H9 (cell line): ENCODE measurements around the gene NAA50. TPM values are rescaled to one million over a fixed set of nuclear protein-coding genes. Genes with fewer than 3 reads are reported as not detected.

Source experiments
- DNase-seq: peaks from one replicate; pipeline ENCODE4 v3.0.0-alpha.2; 2017
- H2AFZ ChIP-seq: one replicate; pipeline ENCODE4 v1.6.1; 2013; ENCODE audit warnings: mild to moderate bottlenecking, low read length, control low read depth, moderate library complexity
- H2AK5ac ChIP-seq: 2 replicates; pipeline ENCODE4 v1.6.1; 2013; ENCODE audit warnings: low read length, control low read depth, mixed read lengths; ENCODE audit not compliant: insufficient read length
- H2BK120ac ChIP-seq: one replicate; pipeline ENCODE4 v1.6.1; 2013; ENCODE audit warnings: low read depth, mild to moderate bottlenecking, low read length, control low read depth, inconsistent platforms; ENCODE audit not compliant: poor library complexity, severe bottlenecking
- H2BK12ac ChIP-seq: 2 replicates; pipeline ENCODE4 v1.6.1; 2013; ENCODE audit warnings: low read length, control low read depth, mixed read lengths, low read depth; ENCODE audit not compliant: insufficient read length
- H2BK15ac ChIP-seq: 2 replicates; pipeline ENCODE4 v1.6.1; 2013; ENCODE audit warnings: low read depth, low read length, control low read depth
- H2BK20ac ChIP-seq: one replicate; pipeline ENCODE4 v1.6.1; 2013; ENCODE audit warnings: low read depth, mild to moderate bottlenecking, low read length, control low read depth, inconsistent platforms; ENCODE audit not compliant: poor library complexity, severe bottlenecking
- H2BK5ac ChIP-seq: 2 replicates; pipeline ENCODE4 v1.6.1; 2013; ENCODE audit warnings: low read length, control low read depth, mixed read lengths; ENCODE audit not compliant: insufficient read length
- H3K14ac ChIP-seq: 2 replicates; pipeline ENCODE4 v1.6.1; 2013; ENCODE audit warnings: low read length, control low read depth; ENCODE audit not compliant: insufficient read depth
- H3K18ac ChIP-seq: 2 replicates; pipeline ENCODE4 v1.6.1; 2013; ENCODE audit warnings: low read depth, mild to moderate bottlenecking, mixed read lengths, low read length, control low read depth; ENCODE audit not compliant: insufficient read length
- H3K23ac ChIP-seq: 2 replicates; pipeline ENCODE4 v1.6.1; 2013; ENCODE audit warnings: low read length, control low read depth, mixed read lengths, low read depth; ENCODE audit not compliant: insufficient read length
- H3K23me2 ChIP-seq: 2 replicates; pipeline ENCODE4 v1.6.1; 2013; ENCODE audit warnings: low read depth, mild to moderate bottlenecking, mixed read lengths, low read length, control low read depth; ENCODE audit not compliant: insufficient read length, poor library complexity, severe bottlenecking
- H3K27ac ChIP-seq: 2 replicates; pipeline ENCODE4 v1.5.1; 2013; ENCODE audit warnings: low read length, control low read depth, mixed read lengths, low read depth; ENCODE audit not compliant: insufficient read length
- H3K27me3 ChIP-seq: 2 replicates; pipeline ENCODE4 v1.6.1; 2013; ENCODE audit warnings: low read length, control low read depth, inconsistent platforms; ENCODE audit not compliant: insufficient read depth
- H3K4ac ChIP-seq: 2 replicates; pipeline ENCODE4 v1.6.1; 2013; ENCODE audit warnings: low read depth, mild to moderate bottlenecking, control low read depth, inconsistent platforms, low read length, moderate library complexity
- H3K4me1 ChIP-seq: 2 replicates; pipeline ENCODE4 v1.6.1; 2013; ENCODE audit warnings: low read length, control low read depth, inconsistent platforms; ENCODE audit not compliant: insufficient read depth
- H3K4me2 ChIP-seq: 2 replicates; pipeline ENCODE4 v1.6.1; 2013; ENCODE audit warnings: low read length, control low read depth, mixed read lengths; ENCODE audit not compliant: insufficient read length, insufficient read depth
- H3K56ac ChIP-seq: 2 replicates; pipeline ENCODE4 v1.6.1; 2013; ENCODE audit warnings: low read depth, mild to moderate bottlenecking, mixed read lengths, low read length, control low read depth; ENCODE audit not compliant: insufficient read length
- H3K79me1 ChIP-seq: 2 replicates; pipeline ENCODE4 v1.6.1; 2013; ENCODE audit warnings: low read depth, mild to moderate bottlenecking, moderate library complexity, low read length, control low read depth, inconsistent platforms; ENCODE audit not compliant: insufficient read depth, poor library complexity, severe bottlenecking
- H3K79me2 ChIP-seq: 2 replicates; pipeline ENCODE4 v1.6.1; 2013; ENCODE audit warnings: low read length, control low read depth, inconsistent platforms; ENCODE audit not compliant: insufficient read depth
- H3K9ac ChIP-seq: 2 replicates; pipeline ENCODE4 v1.6.1; 2013; ENCODE audit warnings: low read length, control low read depth, mixed read lengths; ENCODE audit not compliant: insufficient read length; ENCODE audit errors: extremely low read depth
- H3K9me3 ChIP-seq: one replicate; pipeline ENCODE4 v1.6.1; 2013; ENCODE audit warnings: low read depth, low read length, inconsistent platforms; ENCODE audit not compliant: control insufficient read depth
- H3T11ph ChIP-seq: one replicate; pipeline ENCODE4 v1.6.1; 2013; ENCODE audit warnings: mild to moderate bottlenecking, low read length, control low read depth, inconsistent platforms
- H4K20me1 ChIP-seq: one replicate; pipeline ENCODE4 v1.6.1; 2013; ENCODE audit not compliant: control insufficient read depth, insufficient read length, insufficient read depth
- H4K5ac ChIP-seq: 2 replicates; pipeline ENCODE4 v1.6.1; 2013; ENCODE audit warnings: low read depth, mild to moderate bottlenecking, mixed read lengths, low read length, control low read depth; ENCODE audit not compliant: insufficient read length
- H4K8ac ChIP-seq: replicated peaks from 2 replicates; pipeline ENCODE4 v1.6.1; 2013; ENCODE audit warnings: low read length, control low read depth, mixed read lengths, low read depth; ENCODE audit not compliant: insufficient read length
- H4K91ac ChIP-seq: 2 replicates; pipeline ENCODE4 v1.6.1; 2013; ENCODE audit warnings: low read depth, mild to moderate bottlenecking, moderate library complexity, mixed read lengths, low read length, control low read depth; ENCODE audit not compliant: insufficient read length
- H3K27ac Mint-ChIP-seq, 3 experiments: 2 replicates in 2 of 3; 3 replicates in 1 of 3; pipeline ENCODE4 v1.8.0; 2020 to 2021; ENCODE audit warnings: mixed read lengths in 3 of 3, mild to moderate bottlenecking in 1 of 3, moderate library complexity in 1 of 3
- H3K27me3 Mint-ChIP-seq: 2 replicates; pipeline ENCODE4 v1.8.0; 2021; ENCODE audit warnings: low read depth, mild to moderate bottlenecking, moderate library complexity, mixed read lengths
- H3K36me3 Mint-ChIP-seq, 3 experiments: 2 replicates in 2 of 3; 3 replicates in 1 of 3; pipeline ENCODE4 v1.8.0; 2020 to 2021; ENCODE audit warnings: low read depth in 3 of 3, mixed read lengths in 3 of 3; ENCODE audit not compliant: insufficient read depth in 1 of 3
- H3K4me1 Mint-ChIP-seq, 2 experiments: 2 replicates each; pipeline ENCODE4 v1.8.0; 2020; ENCODE audit warnings: mixed read lengths in 2 of 2
- H3K4me3 Mint-ChIP-seq, 2 experiments: 2 replicates in 1 of 2; 3 replicates in 1 of 2; pipeline ENCODE4 v1.8.0; 2020 to 2021; ENCODE audit warnings: mild to moderate bottlenecking in 2 of 2, mixed read lengths in 2 of 2, moderate library complexity in 1 of 2
- H3K9me3 Mint-ChIP-seq, 2 experiments: 2 replicates in 1 of 2; 3 replicates in 1 of 2; pipeline ENCODE4 v1.8.0; 2020; ENCODE audit warnings: mild to moderate bottlenecking in 2 of 2, mixed read lengths in 2 of 2, moderate library complexity in 1 of 2
- CTCF ChIP-seq: fragments of 200-600 bp; sonication (generic); conservative IDR thresholded peaks from 3 replicates; pipeline ENCODE4 v1.8.0; 2021; ENCODE audit warnings: antibody characterized with exemption, mild to moderate bottlenecking
- WGBS: extraction: QIAGEN DNeasy Blood & Tissue Kit; methylation state at CpG from one replicate; pipeline ENCODE4 v1.1.7; 2013; ENCODE audit warnings: missing lambda C conversion rate, low lambda C conversion rate, mixed read lengths; ENCODE audit not compliant: insufficient read length; ENCODE audit errors: extremely low coverage; 5-methylcytosine and 5-hydroxymethylcytosine counted together
- total RNA-seq: library from RNA; stranded (reverse); gene quantifications from 2 replicates; pipeline ENCODE4 v1.2.1, GENCODE V29; 2021

The NAA50 gene
- total RNA-seq, 1 experiment from 2014 or later, result 216 TPM

- H4K8ac ChIP-seq, result no peak overlapping the region
- no peak overlapping the region for H2AFZ ChIP-seq
- no peak for TF ChIP-seq CTCF
- no peaks in the 10 kb centered on the region for H4K20me1 ChIP-seq
- no peak overlapping the region for H4K5ac ChIP-seq
- H3K4me1 Mint-ChIP-seq, result peaks cover 3 to 9% of the 10 kb centered on the region in 2 experiments; a peak in 3 of 4 replicates
- H3K9me3 Mint-ChIP-seq, result no peaks in the 10 kb centered on the region
- peak overlapping the region; percentile 68 to 90 (median 76); a peak in 4 of 7 replicates for H3K27ac Mint-ChIP-seq
- no peak overlapping the region for H3K4ac ChIP-seq
- no peak overlapping the region for H2BK15ac ChIP-seq
- no peak overlapping the region for H3K14ac ChIP-seq
- no peak for DNase-seq
- WGBS, result no CpG with 5 or more reads among the region's 4 CpGs
- H2BK120ac ChIP-seq, result no peak overlapping the region
- H3K27ac ChIP-seq, result peak overlapping the region; percentile 93
- no peaks in the 10 kb centered on the region for H3K23me2 ChIP-seq
- H3K9me3 ChIP-seq, result no peaks in the 10 kb centered on the region
- no peak overlapping the region for H3K18ac ChIP-seq
- no peak overlapping the region for H2BK12ac ChIP-seq
- H3K56ac ChIP-seq, result no peak overlapping the region
- peaks cover 3% of the 10 kb centered on the region; the same call in 1 of the 2 replicates for H3K4me1 ChIP-seq
- H3K36me3 Mint-ChIP-seq, result peaks cover 4 to 20% (median 9%) of the 10 kb centered on the region in 3 experiments; a peak in 6 of 7 replicates
- H3K4me3 Mint-ChIP-seq, result no peak overlapping the region
- H3K23ac ChIP-seq, result no peak overlapping the region
- no peaks in the 10 kb centered on the region for H3K79me2 ChIP-seq
- no peaks in the 10 kb centered on the region for H3K27me3 Mint-ChIP-seq
- no peaks in the 10 kb centered on the region for H3K79me1 ChIP-seq
- H3T11ph ChIP-seq, result peak overlapping the region; percentile 36
- H2BK20ac ChIP-seq, result no peak overlapping the region
- no peak overlapping the region for H2AK5ac ChIP-seq
- peak overlapping the region; percentile 33 for H3K9ac ChIP-seq
- H3K4me2 ChIP-seq, result no peak overlapping the region
- no peak overlapping the region for H2BK5ac ChIP-seq
- no peak overlapping the region for H4K91ac ChIP-seq
- H3K27me3 ChIP-seq, result no peaks in the 10 kb centered on the region
Observed at GRCh38 chr3:113783980-113784379, 37.9 kb upstream of the NAA50 start.
